ENCODE results near the gene ANKRD29.
A peak's percentile ranks its signal among the peaks of the same experiment; 100 is the strongest.

ANKRD29 gene

DNA sequence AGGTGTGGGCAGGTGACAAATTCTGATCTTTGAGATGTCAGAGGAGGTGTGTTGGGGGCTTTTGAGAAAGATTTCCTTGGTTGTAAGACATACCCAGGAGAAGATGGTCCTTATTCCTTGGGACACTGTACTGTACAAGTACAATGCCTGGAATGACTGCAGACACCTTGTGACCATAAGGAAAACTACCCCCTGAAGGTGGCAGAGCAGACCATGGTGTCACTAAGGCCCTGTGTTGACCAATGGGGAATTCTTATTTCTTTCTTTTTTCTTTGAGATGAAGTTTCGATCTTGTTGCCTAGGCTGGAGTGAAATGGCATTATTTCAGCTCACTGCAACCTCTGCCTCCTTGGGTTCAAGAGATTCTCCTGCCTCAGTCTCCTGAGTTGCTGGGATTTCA lies 4.4 kb upstream of the ANKRD29 start:
- in situ Hi-C loops (cut with MboI; ENCODE audit: low sequenced_read_pairs, unreplicated experiment): no loop called here

DNA sequence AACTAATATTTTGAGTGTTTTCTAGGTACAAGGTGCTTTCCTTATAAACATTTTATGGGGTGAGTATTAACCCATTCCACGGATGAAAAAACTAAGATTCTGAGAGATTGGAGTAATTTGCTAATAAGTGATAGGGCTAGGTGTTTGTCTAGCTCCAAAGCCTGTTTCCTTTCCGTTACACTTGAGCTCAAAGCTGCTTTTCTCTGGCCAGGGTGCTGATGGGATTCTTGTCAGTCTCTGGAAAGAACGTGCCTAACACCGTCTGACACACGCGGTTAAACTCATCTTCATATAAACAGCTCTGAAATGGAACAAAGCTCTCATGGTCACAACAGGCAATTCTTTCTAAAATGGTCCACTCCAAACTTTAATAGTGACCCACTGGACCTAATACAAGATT lies 2.0 kb upstream of the ANKRD29 start:
- TF ChIP-seq, protein P1, sequence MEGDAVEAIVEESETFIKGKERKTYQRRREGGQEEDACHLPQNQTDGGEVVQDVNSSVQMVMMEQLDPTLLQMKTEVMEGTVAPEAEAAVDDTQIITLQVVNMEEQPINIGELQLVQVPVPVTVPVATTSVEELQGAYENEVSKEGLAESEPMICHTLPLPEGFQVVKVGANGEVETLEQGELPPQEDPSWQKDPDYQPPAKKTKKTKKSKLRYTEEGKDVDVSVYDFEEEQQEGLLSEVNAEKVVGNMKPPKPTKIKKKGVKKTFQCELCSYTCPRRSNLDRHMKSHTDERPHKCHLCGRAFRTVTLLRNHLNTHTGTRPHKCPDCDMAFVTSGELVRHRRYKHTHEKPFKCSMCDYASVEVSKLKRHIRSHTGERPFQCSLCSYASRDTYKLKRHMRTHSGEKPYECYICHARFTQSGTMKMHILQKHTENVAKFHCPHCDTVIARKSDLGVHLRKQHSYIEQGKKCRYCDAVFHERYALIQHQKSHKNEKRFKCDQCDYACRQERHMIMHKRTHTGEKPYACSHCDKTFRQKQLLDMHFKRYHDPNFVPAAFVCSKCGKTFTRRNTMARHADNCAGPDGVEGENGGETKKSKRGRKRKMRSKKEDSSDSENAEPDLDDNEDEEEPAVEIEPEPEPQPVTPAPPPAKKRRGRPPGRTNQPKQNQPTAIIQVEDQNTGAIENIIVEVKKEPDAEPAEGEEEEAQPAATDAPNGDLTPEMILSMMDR (IDR thresholded peaks at IDR 0.05; ENCODE audit: borderline replicate concordance, control extremely low read depth, extremely low read depth, insufficient read depth, missing control alignments): no peak
- no peak for DNase-seq (ENCODE audit: low spot score)
- in situ Hi-C loops (cut with MboI; ENCODE audit: low sequenced_read_pairs, unreplicated experiment): no loop called here

More for the DNA sequence above, 4.4 kb upstream of the ANKRD29 start:
- TF ChIP-seq, protein P1 (IDR thresholded peaks at IDR 0.05; ENCODE audit: borderline replicate concordance, control extremely low read depth, extremely low read depth, insufficient read depth, missing control alignments): peak; percentile 11
- DNase-seq (ENCODE audit: low spot score): no peak

DNA sequence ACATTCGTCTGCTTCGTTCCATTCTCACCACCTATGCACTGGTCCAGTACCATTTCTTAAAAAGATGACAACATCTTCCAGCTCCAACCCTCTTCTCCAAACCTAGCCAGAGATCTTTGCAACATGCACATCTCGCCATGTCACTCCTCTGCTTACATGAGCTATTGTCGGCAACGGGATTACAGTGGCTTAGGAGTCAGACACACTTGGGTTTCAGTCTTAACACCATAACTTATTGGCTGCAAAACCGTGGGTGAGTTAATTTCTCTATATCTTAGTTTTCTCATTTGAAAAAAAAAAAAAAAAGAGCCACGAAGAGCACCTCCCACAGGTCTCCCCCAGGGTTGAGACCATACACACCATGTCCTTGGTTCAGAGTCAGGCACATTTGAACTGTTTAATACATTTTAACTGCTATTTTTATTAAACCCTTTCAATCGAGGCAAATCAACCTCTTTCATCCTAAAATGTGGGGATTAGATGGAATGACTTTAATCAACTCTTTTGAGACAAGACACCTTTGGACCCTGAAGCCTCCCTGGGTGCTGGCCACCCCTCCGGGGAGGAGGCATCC lies 889 bp downstream of the ANKRD29 start:
- TF ChIP-seq, protein P1 (IDR thresholded peaks at IDR 0.05; ENCODE audit: borderline replicate concordance, control extremely low read depth, extremely low read depth, insufficient read depth, missing control alignments): no peak
- in situ Hi-C loops (cut with MboI; ENCODE audit: low sequenced_read_pairs, unreplicated experiment): no loop called here
- no peak for DNase-seq (ENCODE audit: low spot score)

DNA sequence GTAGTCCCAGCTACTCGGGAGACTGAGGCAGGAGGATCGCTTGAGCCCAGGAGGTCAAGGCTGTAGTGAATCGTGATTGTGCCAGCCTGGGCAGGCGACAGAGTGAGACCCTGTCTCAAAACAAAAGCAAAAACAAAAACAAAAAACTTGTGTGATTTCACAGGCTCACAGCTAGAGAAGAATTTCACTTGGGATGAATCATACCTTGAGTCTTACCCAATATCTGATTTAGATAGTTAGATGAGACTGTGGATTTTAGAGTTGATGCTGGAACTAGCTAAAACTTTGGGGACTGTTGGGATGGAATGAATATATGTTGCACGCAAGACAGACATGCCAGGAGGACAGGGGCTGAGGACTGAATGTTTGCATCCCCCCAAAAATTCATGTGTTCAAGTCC lies 4.4 kb downstream of the ANKRD29 start:
- in situ Hi-C loops (cut with MboI; ENCODE audit: low sequenced_read_pairs, unreplicated experiment): no loop called here
- DNase-seq (ENCODE audit: low spot score): no peak
- TF ChIP-seq, protein P1 (IDR thresholded peaks at IDR 0.05; ENCODE audit: borderline replicate concordance, control extremely low read depth, extremely low read depth, insufficient read depth, missing control alignments): no peak

DNA sequence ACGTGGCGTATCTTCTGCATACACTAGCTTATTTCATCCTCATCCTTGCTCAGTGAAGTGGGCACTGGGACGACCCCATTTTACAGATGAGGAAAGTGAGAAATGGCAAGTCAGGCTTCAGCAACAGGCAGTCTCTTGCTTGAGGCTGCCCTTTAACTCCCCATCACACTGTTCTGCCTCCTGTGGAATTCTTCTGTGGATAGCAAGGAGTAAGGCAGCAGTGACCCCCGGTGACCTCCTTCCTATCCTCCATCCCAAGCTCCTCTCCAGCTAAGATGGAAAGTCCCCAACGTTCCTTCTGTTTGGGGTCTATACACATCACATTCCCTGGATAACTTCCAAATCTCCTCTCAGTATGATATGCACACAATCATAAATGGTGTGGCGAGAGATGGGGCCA lies 10.5 kb downstream of the ANKRD29 start:
- no peak for DNase-seq (ENCODE audit: low spot score)
- TF ChIP-seq, protein P1 (IDR thresholded peaks at IDR 0.05; ENCODE audit: borderline replicate concordance, control extremely low read depth, extremely low read depth, insufficient read depth, missing control alignments): no peak
- in situ Hi-C loops (cut with MboI; ENCODE audit: low sequenced_read_pairs, unreplicated experiment): no loop called here

DNA sequence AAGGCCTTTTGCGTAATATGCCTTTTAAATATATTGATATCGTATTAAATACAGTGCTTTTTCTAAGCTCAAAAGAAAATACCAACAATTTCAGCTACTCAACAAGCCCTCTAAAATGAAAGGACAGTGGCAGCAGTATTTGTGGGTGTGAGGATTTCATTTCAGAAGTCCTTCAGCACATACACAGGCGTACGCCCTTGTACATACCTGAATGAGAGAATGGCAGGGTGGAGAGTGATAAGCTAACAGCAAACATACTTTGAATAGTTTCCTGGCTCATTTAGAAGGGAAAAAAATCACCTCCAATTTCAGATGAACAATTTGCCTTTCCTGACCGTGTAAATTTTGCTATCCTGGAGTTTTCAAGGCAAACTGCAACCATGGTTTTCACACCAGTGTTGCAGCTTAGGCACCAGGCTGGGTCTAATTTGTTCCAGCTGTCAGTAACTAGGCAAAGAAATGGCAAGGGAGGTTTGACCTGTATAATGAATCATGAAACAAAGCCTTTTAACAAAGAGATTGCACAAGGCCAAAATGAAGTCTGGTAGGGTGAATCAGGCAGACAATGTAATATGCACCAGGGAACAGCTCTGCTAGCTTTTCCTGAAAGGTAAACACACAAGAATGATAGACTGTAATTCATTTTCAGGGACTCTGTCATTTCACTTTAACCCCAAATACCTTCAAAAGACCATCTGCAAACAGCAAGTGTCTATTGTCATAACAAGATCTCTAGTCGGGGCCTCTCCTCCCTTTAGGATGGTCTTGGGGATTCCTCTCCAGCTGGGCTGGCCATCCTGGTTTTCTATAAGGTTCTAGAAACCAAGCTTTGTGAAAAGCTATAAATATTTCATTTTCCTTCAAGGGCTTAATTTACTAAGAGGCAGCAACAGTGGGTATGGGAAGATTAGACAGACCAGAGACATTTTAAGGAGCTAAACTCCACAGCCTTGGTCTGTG lies 11.5 kb downstream of the ANKRD29 start:
- TF ChIP-seq, protein P1 (IDR thresholded peaks at IDR 0.05; ENCODE audit: borderline replicate concordance, control extremely low read depth, extremely low read depth, insufficient read depth, missing control alignments): no peak
- no peak for DNase-seq (ENCODE audit: low spot score)
- in situ Hi-C loops (cut with MboI; ENCODE audit: low sequenced_read_pairs, unreplicated experiment): no loop called here

All from GM13976 (cell line).